HCT116 (cell line): Measurements from ENCODE around the gene MDM4. TPM values are rescaled to one million over a fixed set of nuclear protein-coding genes. Genes with fewer than 3 reads are reported as not detected.

Experiments
- ATAC-seq: fragments of 200-7000 bp; cut with Tn5 transposase; 2 replicates; pipeline ENCODE4 v1.9.1; 2020; ENCODE audit warnings: mild to moderate bottlenecking, moderate library complexity
- BruUV-seq: library from RNA; stranded (reverse); fragments of 400-500 nt; replicated peaks from 2 replicates; lab custom pipeline; 2021; lab: Mats Ljungman, UMichigan
- CTCF ChIA-PET: fragments of 300-600 bp; sonication (Branson Sonifier 250); formaldehyde crosslinking; loops from one replicate; lab custom pipeline; 2021; ENCODE audit warnings: antibody characterized with exemption; lab: Charles Lee
- POLR2A ChIA-PET: fragments of 300-600, 350-600 bp; sonication (Branson Sonifier 250); formaldehyde crosslinking; loops from one replicate; lab custom pipeline; 2021; ENCODE audit warnings: antibody characterized with exemption; lab: Charles Lee
- RAD21 ChIA-PET, 2 experiments: fragments of 300-600 bp; sonication (Branson Sonifier 250); formaldehyde crosslinking; loops; one replicate each; lab custom pipeline; 2023; ENCODE audit warnings: low total read pairs in 2 of 2; ENCODE audit not compliant: uncharacterized antibody in 2 of 2, unreplicated experiment in 2 of 2, low non-redundant PET in 1 of 2; lab: Charles Lee
- DNase-seq: peaks from one replicate; pipeline ENCODE4 v3.0.0-alpha.2; 2010; ENCODE audit warnings: low read depth, low spot score
- H2AFZ ChIP-seq: fragments of 200-600 bp; shearing (Covaris generic), sonication (generic); 2 replicates; pipeline ENCODE4 v1.6.1; 2017; ENCODE audit warnings: low read depth, mixed run types, mixed read lengths, antibody characterized with exemption, low read length; ENCODE audit not compliant: poor library complexity, severe bottlenecking
- H3K27ac ChIP-seq: 2 replicates; pipeline ENCODE4 v1.5.1; 2012; ENCODE audit warnings: low read depth, low read length
- H3K27me3 ChIP-seq: fragments of 200-600 bp; sonication (generic); 2 replicates; pipeline ENCODE4 v1.6.1; 2016; ENCODE audit warnings: mixed run types, low read length, mixed read lengths; ENCODE audit not compliant: insufficient read depth
- H3K36me3 ChIP-seq, 2 experiments: fragments of 200-500 bp in 1 of 2; fragments of 200-600 bp in 1 of 2; sonication (Bioruptor generic) in 1 of 2; sonication (generic) in 1 of 2; 2 replicates each; pipeline versions ENCODE4 v1.5.1 to v1.6.1; 2014 to 2016; ENCODE audit warnings: low read length in 2 of 2, inconsistent platforms in 1 of 2, mixed read lengths in 1 of 2, mixed run types in 1 of 2; ENCODE audit not compliant: insufficient read depth in 2 of 2, control insufficient read depth in 1 of 2
- H3K4me1 ChIP-seq, 2 experiments: fragments of 200-600 bp in 1 of 2; sonication (generic) in 1 of 2; 2 replicates each; pipeline versions ENCODE4 v1.5.1 to v1.6.1; 2012 to 2017; ENCODE audit warnings: low read length in 2 of 2, inconsistent platforms in 1 of 2, mild to moderate bottlenecking in 1 of 2, mixed read lengths in 1 of 2, mixed run types in 1 of 2, moderate library complexity in 1 of 2; ENCODE audit not compliant: insufficient read depth in 2 of 2, control insufficient read depth in 1 of 2
- H3K4me2 ChIP-seq: fragments of 200-600 bp; sonication (generic); 2 replicates; pipeline ENCODE4 v1.6.1; 2017; ENCODE audit warnings: mixed run types, low read length, mixed read lengths
- H3K4me3 ChIP-seq, 2 experiments: fragments of 200-600 bp in 1 of 2; sonication (generic) in 1 of 2; replicated peaks in 1 of 2; 2 replicates each; pipeline ENCODE4 v1.5.1; 2011 to 2016; ENCODE audit warnings: low read length in 2 of 2, control low read depth in 1 of 2, low read depth in 1 of 2, mild to moderate bottlenecking in 1 of 2, mixed read lengths in 1 of 2, mixed run types in 1 of 2
- H3K79me2 ChIP-seq: fragments of 200-600 bp; sonication (generic); 2 replicates; pipeline ENCODE4 v1.6.1; 2017; ENCODE audit warnings: mild to moderate bottlenecking, mixed run types, low read length, moderate library complexity, mixed read lengths; ENCODE audit not compliant: insufficient read depth
- H3K9ac ChIP-seq: fragments of 200-600 bp; sonication (generic); 2 replicates; pipeline ENCODE4 v1.6.1; 2016; ENCODE audit warnings: low read length, mixed read lengths
- H3K9me2 ChIP-seq: fragments of 200-600 bp; sonication (generic), shearing (Covaris generic); 2 replicates; pipeline ENCODE4 v1.6.1; 2017; ENCODE audit warnings: mixed run types, mild to moderate bottlenecking, moderate library complexity; ENCODE audit not compliant: insufficient read depth
- H3K9me3 ChIP-seq, 2 experiments: fragments of 200-500 bp in 1 of 2; fragments of 200-600 bp in 1 of 2; sonication (Bioruptor generic) in 1 of 2; sonication (generic) in 1 of 2; 2 replicates each; pipeline ENCODE4 v1.6.1; 2014 to 2017; ENCODE audit warnings: low read length in 2 of 2, mixed read lengths in 2 of 2, inconsistent platforms in 1 of 2, low read depth in 1 of 2, mild to moderate bottlenecking in 1 of 2, mixed run types in 1 of 2, moderate library complexity in 1 of 2; ENCODE audit not compliant: control insufficient read depth in 1 of 2, insufficient read depth in 1 of 2
- H4K20me1 ChIP-seq: fragments of 200-600 bp; sonication (generic), shearing (Covaris generic); 2 replicates; pipeline ENCODE4 v1.6.1; 2017; ENCODE audit warnings: mixed run types, mild to moderate bottlenecking, moderate library complexity; ENCODE audit not compliant: insufficient read depth
- CBX3 ChIP-seq: IDR thresholded peaks from 2 replicates; pipeline ENCODE4 v1.6.1; 2012; ENCODE audit warnings: low read depth
- CTCF ChIP-seq, 3 experiments: fragments of 200-600 bp in 1 of 3; sonication (generic) in 1 of 3; IDR thresholded peaks in 2 of 3; conservative IDR thresholded peaks in 1 of 3; 2 replicates each; pipeline ENCODE4 v1.5.1; 2012 to 2017; ENCODE audit warnings: low read depth in 2 of 3, low read length in 2 of 3, antibody characterized with exemption in 1 of 3, borderline replicate concordance in 1 of 3, control low read depth in 1 of 3, mild to moderate bottlenecking in 1 of 3, mixed read lengths in 1 of 3, mixed run types in 1 of 3, moderate library complexity in 1 of 3; ENCODE audit not compliant: insufficient read depth in 1 of 3
- EGR1 ChIP-seq: IDR thresholded peaks from 2 replicates; pipeline ENCODE4 v1.6.1; 2012; ENCODE audit warnings: low read depth
- EZH2 ChIP-seq: fragments of 200-600 bp; sonication (generic); IDR thresholded peaks from 2 replicates; pipeline ENCODE4 v1.6.1; 2017; ENCODE audit warnings: antibody characterized with exemption, mixed run types
- EZH2phosphoT487 ChIP-seq: fragments of 200-600 bp; IDR thresholded peaks from 2 replicates; pipeline ENCODE4 v1.6.1; 2018; ENCODE audit warnings: antibody characterized with exemption, borderline replicate concordance
- FOSL1 ChIP-seq: IDR thresholded peaks from 2 replicates; pipeline ENCODE4 v1.6.1; 2012; ENCODE audit warnings: low read depth
- JUND ChIP-seq: IDR thresholded peaks from 2 replicates; pipeline ENCODE4 v1.6.1; 2012
- MAX ChIP-seq: IDR thresholded peaks from 2 replicates; pipeline ENCODE4 v1.6.1; 2012
- RAD21 ChIP-seq: IDR thresholded peaks from 2 replicates; pipeline ENCODE4 v1.6.1; 2012; ENCODE audit warnings: low read depth, mild to moderate bottlenecking
- SP1 ChIP-seq: IDR thresholded peaks from 2 replicates; pipeline ENCODE4 v1.6.1; 2012; ENCODE audit warnings: low read depth
- SRF ChIP-seq: IDR thresholded peaks from 2 replicates; pipeline ENCODE4 v1.6.1; 2012; ENCODE audit warnings: low read depth
- ZBTB33 ChIP-seq: IDR thresholded peaks from 2 replicates; pipeline ENCODE4 v1.6.1; 2011; ENCODE audit warnings: mild to moderate bottlenecking, low read length, moderate library complexity; ENCODE audit not compliant: insufficient replicate concordance; ENCODE audit errors: extremely low read depth
- ZFX ChIP-seq: fragments of 450-650 bp; IDR thresholded peaks from 2 replicates; pipeline ENCODE4 v1.6.1; 2017
- ZNF274 ChIP-seq: fragments of 200-500 bp; sonication (Bioruptor generic); IDR thresholded peaks from 2 replicates; pipeline ENCODE4 v1.6.1; 2014; ENCODE audit warnings: mild to moderate bottlenecking, low read depth, low read length, inconsistent platforms
- intact Hi-C: fragments of 100-400 bp; cut with micrococcal nuclease; formaldehyde crosslinking; loops from 2 replicates; pipeline ENCODE4 v1.10.0; 2022
- total RNA-seq: library from RNA; stranded (reverse); gene quantifications from one replicate; pipeline ENCODE4 v1.2.1, GENCODE V29; 2021; ENCODE audit not compliant: unreplicated experiment

The MDM4 gene
- total RNA-seq, 1 experiment from 2014 or later, result 79.5 TPM

GRCh38 chr1:204513117-204513716, 3.0 kb upstream of the MDM4 start:
- no peaks in the 10 kb centered on the region for H3K9me2 ChIP-seq
- H3K4me2 ChIP-seq, result no peak overlapping the region
- ChIA-PET POLR2A (no interaction called here), RAD21 (no interaction called here), CTCF (no interaction called here)
- no peak overlapping the region for H2AFZ ChIP-seq
- peaks cover 20% of the 10 kb centered on the region for H3K79me2 ChIP-seq
- H3K27me3 ChIP-seq, result no peaks in the 10 kb centered on the region
- no TSS peak for BruUV-seq
- peaks cover 36% of the 10 kb centered on the region in 2 experiments for H3K4me1 ChIP-seq
- no peaks in the 10 kb centered on the region for H4K20me1 ChIP-seq
- DNase-seq (no peak), ATAC-seq (no peak)
- H3K27ac ChIP-seq, result no peak overlapping the region
- no peak overlapping the region for H3K4me3 ChIP-seq
- TF ChIP-seq EZH2phosphoT487, result no peak
- TF ChIP-seq SRF, result no peak
- no peak overlapping the region for H3K9ac ChIP-seq
- intact Hi-C loops, result no loop called here
- peaks cover 0 to 6% of the 10 kb centered on the region in 2 experiments; a peak in 1 of 4 replicates for H3K36me3 ChIP-seq
- H3K9me3 ChIP-seq, result no peaks in the 10 kb centered on the region

GRCh38 chr1:204514828-204515227, 1.4 kb upstream of the MDM4 start:
- BruUV-seq, result no TSS peak
- H3K4me2 ChIP-seq, result peak overlapping the region; percentile 69
- peaks cover 0 to 21% of the 10 kb centered on the region in 2 experiments; a peak in 1 of 4 replicates for H3K36me3 ChIP-seq
- H3K9ac ChIP-seq, result no peak overlapping the region
- ChIA-PET RAD21 (no interaction called here), CTCF (interaction anchor here (0.7 to 2.5 kb wide), 3 partner anchors 9 to 292 kb away, joined by 3 to 12 read pairs (median 6); no protein-coding TSS in a partner anchor), POLR2A (interaction anchor here (0.7 to 2.8 kb wide), 5 partner anchors 8 to 408 kb away, joined by 3 to 63 read pairs (median 13); no protein-coding TSS in a partner anchor)
- H4K20me1 ChIP-seq, result no peaks in the 10 kb centered on the region
- ATAC-seq, result no peak
- no peak for DNase-seq
- peak overlapping the region; percentile 90; the same call in 1 of the 2 replicates for H3K27ac ChIP-seq
- H3K4me3 ChIP-seq, result no peak overlapping the region
- TF ChIP-seq CBX3, result no peak
- TF ChIP-seq SRF, result no peak
- TF ChIP-seq JUND, result no peak
- no peak for TF ChIP-seq ZNF274
- TF ChIP-seq RAD21, result no peak
- TF ChIP-seq EGR1, result no peak
- no peak for TF ChIP-seq ZBTB33
- TF ChIP-seq MAX, result no peak
- TF ChIP-seq SP1, result no peak
- no peak for TF ChIP-seq CTCF (IDR thresholded peaks at IDR 0.05 in 2 of 3, conservative IDR thresholded peaks at IDR 0.05 in 1 of 3; ENCODE audit: borderline replicate concordance in 1 of 3, insufficient read depth in 1 of 3, low read depth in 2 of 3, low read length in 2 of 3)
- no peak for TF ChIP-seq ZFX
- no peak for TF ChIP-seq FOSL1
- no peak for TF ChIP-seq EZH2
- no peaks in the 10 kb centered on the region for H3K9me3 ChIP-seq
- no peak overlapping the region for H2AFZ ChIP-seq
- intact Hi-C loops, result no loop called here
- peaks cover 36% of the 10 kb centered on the region for H3K79me2 ChIP-seq
- no peaks in the 10 kb centered on the region for H3K9me2 ChIP-seq
- no peaks in the 10 kb centered on the region for H3K27me3 ChIP-seq
- peaks cover 20% of the 10 kb centered on the region in 2 experiments for H3K4me1 ChIP-seq
